Measurements from ENCODE around the gene B4GALNT3.
"Not testable (repeated sequence)": the region's sequence is repeated elsewhere in the genome, so short reads cannot be mapped to it uniquely, and the experiment has no call there.

B4GALNT3 gene

GRCh38 chr12:459430-460258 lies at the start of gene B4GALNT3:
B4GALNT3 (plus strand) TSS chr12:459939; CDS start chr12:460377, 438 bp downstream.
- Mint-ChIP-seq H3K27ac (no peak within 1 kb of the TSS), H3K36me3 (no peaks in the 10 kb centered on the region), H3K9me3 (no peaks in the 10 kb centered on the region), H3K27me3 (peaks cover 23% of the 10 kb centered on the region), H3K4me1 (peaks cover 4% of the 10 kb centered on the region), H3K4me3 (peak within 1 kb of the TSS; percentile 72)
- peak in 1 of 2 donors; percentile 29 for DNase-seq (ENCODE audit: low spot score in 2 of 2)
- ATAC-seq (ENCODE audit: low read depth), result peak; percentile 53

GRCh38 chr12:414859-415258 lies 44.9 kb upstream of the B4GALNT3 start:
- H3K27ac Mint-ChIP-seq, result no peak overlapping the region
- no peak for ATAC-seq (ENCODE audit: low read depth)
- H3K36me3 Mint-ChIP-seq, result peaks cover 35% of the 10 kb centered on the region

GRCh38 chr12:418432-418831 lies 41.3 kb upstream of the B4GALNT3 start:
- Mint-ChIP-seq H3K27ac (no peak overlapping the region), H3K27me3 (no peaks in the 10 kb centered on the region), H3K4me3 (no peak overlapping the region), H3K4me1 (peaks cover 3% of the 10 kb centered on the region), H3K9me3 (no peaks in the 10 kb centered on the region), H3K36me3 (peaks cover 32% of the 10 kb centered on the region)
- DNase-seq (ENCODE audit: low spot score in 2 of 2), result no peak
- no peak for ATAC-seq (ENCODE audit: low read depth)

More at GRCh38 chr12:414859-415258, 44.9 kb upstream of the B4GALNT3 start:
- Mint-ChIP-seq H3K4me3 (no peak overlapping the region), H3K9me3 (no peaks in the 10 kb centered on the region), H3K27me3 (no peaks in the 10 kb centered on the region), H3K4me1 (peaks cover 3% of the 10 kb centered on the region)
- no peak for DNase-seq (ENCODE audit: low spot score in 2 of 2)

- no peak for DNase-seq (ENCODE audit: low spot score in 2 of 2)
These were observed 37.2 kb upstream of the B4GALNT3 start for GRCh38 chr12:422526-422925.

GRCh38 chr12:435737-436136 lies 24.0 kb upstream of the B4GALNT3 start:
- H3K4me3 Mint-ChIP-seq; H3K27ac Mint-ChIP-seq; H3K9me3 Mint-ChIP-seq; H3K27me3 Mint-ChIP-seq; H3K4me1 Mint-ChIP-seq; ATAC-seq (ENCODE audit: low read depth); DNase-seq (ENCODE audit: low spot score in 2 of 2): not testable (repeated sequence)
- peaks cover 48% of the 10 kb centered on the region for H3K36me3 Mint-ChIP-seq

More at GRCh38 chr12:422526-422925, 37.2 kb upstream of the B4GALNT3 start:
- no peak for ATAC-seq (ENCODE audit: low read depth)
- Mint-ChIP-seq H3K36me3 (peaks cover 29% of the 10 kb centered on the region), H3K9me3 (no peaks in the 10 kb centered on the region), H3K27me3 (no peaks in the 10 kb centered on the region), H3K27ac (no peak overlapping the region), H3K4me1 (no peaks in the 10 kb centered on the region), H3K4me3 (no peak overlapping the region)

- H3K27ac Mint-ChIP-seq, result no peak overlapping the region
- H3K4me3 Mint-ChIP-seq, result no peak overlapping the region
- H3K4me1 Mint-ChIP-seq, result no peaks in the 10 kb centered on the region
- no peaks in the 10 kb centered on the region for H3K9me3 Mint-ChIP-seq
- ATAC-seq (ENCODE audit: low read depth), result no peak
- H3K36me3 Mint-ChIP-seq, result peaks cover 21% of the 10 kb centered on the region
- peak in 1 of 2 donors; percentile 20 for DNase-seq (ENCODE audit: low spot score in 2 of 2)
- peaks cover 6% of the 10 kb centered on the region for H3K27me3 Mint-ChIP-seq
These were observed 17.4 kb upstream of the B4GALNT3 start for GRCh38 chr12:442235-442884.

- H3K9me3 Mint-ChIP-seq, result no peaks in the 10 kb centered on the region
- peaks cover 4% of the 10 kb centered on the region for H3K36me3 Mint-ChIP-seq
- no peak overlapping the region for H3K4me3 Mint-ChIP-seq
- ATAC-seq (ENCODE audit: low read depth) (no peak), DNase-seq (ENCODE audit: low spot score in 2 of 2) (no peak)
- H3K27me3 Mint-ChIP-seq, result peaks cover 6% of the 10 kb centered on the region
- no peak overlapping the region for H3K27ac Mint-ChIP-seq
- H3K4me1 Mint-ChIP-seq, result no peaks in the 10 kb centered on the region
These were observed 12.6 kb upstream of the B4GALNT3 start for GRCh38 chr12:447141-447540.

- no peak overlapping the region for H3K4me3 Mint-ChIP-seq
- DNase-seq (ENCODE audit: low spot score in 2 of 2) (no peak), ATAC-seq (ENCODE audit: low read depth) (no peak)
- H3K27ac Mint-ChIP-seq, result no peak overlapping the region
- no peaks in the 10 kb centered on the region for H3K9me3 Mint-ChIP-seq
- H3K4me1 Mint-ChIP-seq, result no peaks in the 10 kb centered on the region
- H3K36me3 Mint-ChIP-seq, result peaks cover 2% of the 10 kb centered on the region
- H3K27me3 Mint-ChIP-seq, result peaks cover 5% of the 10 kb centered on the region
These were observed 10.5 kb upstream of the B4GALNT3 start for GRCh38 chr12:449203-449602.

GRCh38 chr12:450438-450837 lies 9.3 kb upstream of the B4GALNT3 start:
- Mint-ChIP-seq H3K4me3 (no peak overlapping the region), H3K27me3 (peaks cover 2% of the 10 kb centered on the region), H3K27ac (no peak overlapping the region), H3K36me3 (peaks cover 2% of the 10 kb centered on the region), H3K4me1 (no peaks in the 10 kb centered on the region), H3K9me3 (no peaks in the 10 kb centered on the region)
- ATAC-seq (ENCODE audit: low read depth) (no peak), DNase-seq (ENCODE audit: low spot score in 2 of 2) (no peak)

- H3K9me3 Mint-ChIP-seq, result no peaks in the 10 kb centered on the region
These were observed 7.0 kb upstream of the B4GALNT3 start for GRCh38 chr12:452667-453210.

GRCh38 chr12:454833-455232 lies 4.9 kb upstream of the B4GALNT3 start:
- Mint-ChIP-seq H3K9me3 (no peaks in the 10 kb centered on the region), H3K4me3 (no peak overlapping the region), H3K27ac (no peak overlapping the region), H3K27me3 (peaks cover 6% of the 10 kb centered on the region), H3K36me3 (no peaks in the 10 kb centered on the region), H3K4me1 (no peaks in the 10 kb centered on the region)
- peak; percentile 40 for ATAC-seq (ENCODE audit: low read depth)
- DNase-seq (ENCODE audit: low spot score in 2 of 2), result no peak

More at GRCh38 chr12:452667-453210, 7.0 kb upstream of the B4GALNT3 start:
- H3K27ac Mint-ChIP-seq, result no peak overlapping the region
- no peaks in the 10 kb centered on the region for H3K36me3 Mint-ChIP-seq
- DNase-seq (ENCODE audit: low spot score in 2 of 2) (peak; percentile 59), ATAC-seq (ENCODE audit: low read depth) (peak; percentile 53)
- no peak overlapping the region for H3K4me3 Mint-ChIP-seq
- H3K27me3 Mint-ChIP-seq, result no peaks in the 10 kb centered on the region
- no peaks in the 10 kb centered on the region for H3K4me1 Mint-ChIP-seq

- H3K27me3 Mint-ChIP-seq, result peaks cover 7% of the 10 kb centered on the region
- no peaks in the 10 kb centered on the region for H3K9me3 Mint-ChIP-seq
- H3K36me3 Mint-ChIP-seq, result no peaks in the 10 kb centered on the region
- H3K27ac Mint-ChIP-seq, result no peak overlapping the region
- H3K4me1 Mint-ChIP-seq, result peaks cover under 1% of the 10 kb centered on the region
- DNase-seq (ENCODE audit: low spot score in 2 of 2) (no peak), ATAC-seq (ENCODE audit: low read depth) (no peak)
- no peak overlapping the region for H3K4me3 Mint-ChIP-seq
These were observed 3.9 kb upstream of the B4GALNT3 start for GRCh38 chr12:455821-456220.

GRCh38 chr12:457676-458075 lies 2.1 kb upstream of the B4GALNT3 start:
- ATAC-seq (ENCODE audit: low read depth), result no peak
- H3K4me1 Mint-ChIP-seq, result peaks cover 4% of the 10 kb centered on the region
- no peak overlapping the region for H3K4me3 Mint-ChIP-seq
- DNase-seq (ENCODE audit: low spot score in 2 of 2), result no peak
- no peaks in the 10 kb centered on the region for H3K9me3 Mint-ChIP-seq
- peaks cover 17% of the 10 kb centered on the region for H3K27me3 Mint-ChIP-seq
- no peak overlapping the region for H3K27ac Mint-ChIP-seq
- no peaks in the 10 kb centered on the region for H3K36me3 Mint-ChIP-seq

GRCh38 chr12:459050-459429 lies 699 bp upstream of the B4GALNT3 start:
- Mint-ChIP-seq H3K4me3 (peak overlapping the region; percentile 60), H3K9me3 (no peaks in the 10 kb centered on the region), H3K27ac (no peak overlapping the region), H3K27me3 (peaks cover 22% of the 10 kb centered on the region), H3K4me1 (peaks cover 4% of the 10 kb centered on the region), H3K36me3 (no peaks in the 10 kb centered on the region)
- ATAC-seq (ENCODE audit: low read depth) (no peak), DNase-seq (ENCODE audit: low spot score in 2 of 2) (no peak)

Measured in memory B cell (primary cell).